Urinary bladder (tissue), 4 donors: ENCODE results near the gene TPSD1. TPM values are rescaled to one million over a fixed set of nuclear protein-coding genes. Genes with fewer than 3 reads are reported as not detected.

ENCODE experiments used
- DNase-seq: peaks from one replicate; pipeline ENCODE4 v3.0.0-alpha.2; 2015; ENCODE audit errors: extremely low spot score
- H3K27ac ChIP-seq: one replicate; pipeline ENCODE4 v1.5.1; 2013; ENCODE audit warnings: low read depth, mild to moderate bottlenecking, moderate library complexity
- H3K36me3 ChIP-seq: one replicate; pipeline ENCODE4 v1.6.1; 2013; ENCODE audit warnings: mild to moderate bottlenecking, moderate library complexity; ENCODE audit not compliant: insufficient read depth
- H3K4me1 ChIP-seq: one replicate; pipeline ENCODE4 v1.6.1; 2013; ENCODE audit warnings: mild to moderate bottlenecking, moderate library complexity; ENCODE audit not compliant: insufficient read depth
- H3K4me3 ChIP-seq: one replicate; pipeline ENCODE4 v1.5.1; 2013; ENCODE audit warnings: low read depth, low read length
- WGBS: extraction: QIAGEN DNeasy Blood & Tissue Kit; methylation state at CpG from one replicate; pipeline ENCODE4 v1.1.7; 2013; 5-methylcytosine and 5-hydroxymethylcytosine counted together
- polyA plus RNA-seq: library from polyadenylated mRNA; stranded (reverse); fragments of 200-250 nt; gene quantifications from one replicate; pipeline ENCODE4 v1.2.3, GENCODE V29; 2013
- total RNA-seq: library from RNA; depleted of rRNA; stranded (reverse); fragments of >200 nt; gene quantifications from one replicate; pipeline ENCODE4 v1.2.3, GENCODE V29; 2014
- donor health status: healthy with polysubstance abuse.
- donor health status: healthy.

The TPSD1 gene
- total and polyA plus RNA-seq, 2 donors, result 1.1 to 2.1 TPM

GRCh38 chr16:1281517-1281916 lies 25.6 kb downstream of the TPSD1 start:
- DNase-seq, result no peak
- WGBS, result 86% methylated on average over 16 of the region's 16 CpGs
- Histone ChIP-seq H3K4me3 (no peak overlapping the region), H3K36me3 (no peaks in the 10 kb centered on the region), H3K4me1 (no peaks in the 10 kb centered on the region), H3K27ac (no peak overlapping the region)

- no peak for DNase-seq
- H3K36me3 ChIP-seq, result no peaks in the 10 kb centered on the region
- 79% methylated on average over 17 of the region's 17 CpGs for WGBS
- no peak overlapping the region for H3K27ac ChIP-seq
- no peaks in the 10 kb centered on the region for H3K4me1 ChIP-seq
- H3K4me3 ChIP-seq, result no peak overlapping the region
These were observed 26.6 kb downstream of the TPSD1 start for GRCh38 chr16:1282324-1282973.

DNA sequence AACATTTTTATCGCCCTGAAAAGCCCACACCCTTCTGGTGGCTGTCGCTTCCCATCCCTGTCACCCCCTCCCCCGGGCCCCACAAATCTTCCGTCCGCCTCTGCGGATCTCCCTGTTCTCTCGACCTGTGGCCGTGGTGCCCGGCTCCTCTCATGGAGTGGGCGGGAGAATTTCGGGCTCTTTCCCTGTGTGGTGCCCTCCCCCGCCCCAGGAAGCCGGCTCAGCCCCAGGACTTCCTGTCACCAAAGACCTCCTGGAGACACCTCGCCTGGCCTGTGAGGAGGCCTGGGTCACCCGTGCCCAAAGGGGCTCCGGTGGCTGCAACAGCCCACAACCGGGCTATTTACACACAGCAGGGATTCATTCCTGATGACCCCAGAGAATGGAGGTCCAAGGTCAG lies 27.4 kb downstream of the TPSD1 start:
- H3K4me1 ChIP-seq, result no peaks in the 10 kb centered on the region
- DNase-seq, result no peak
- H3K36me3 ChIP-seq, result no peaks in the 10 kb centered on the region
- H3K27ac ChIP-seq, result no peak overlapping the region
- no peak overlapping the region for H3K4me3 ChIP-seq
- WGBS, result 38% methylated on average over 17 of the region's 17 CpGs

DNA sequence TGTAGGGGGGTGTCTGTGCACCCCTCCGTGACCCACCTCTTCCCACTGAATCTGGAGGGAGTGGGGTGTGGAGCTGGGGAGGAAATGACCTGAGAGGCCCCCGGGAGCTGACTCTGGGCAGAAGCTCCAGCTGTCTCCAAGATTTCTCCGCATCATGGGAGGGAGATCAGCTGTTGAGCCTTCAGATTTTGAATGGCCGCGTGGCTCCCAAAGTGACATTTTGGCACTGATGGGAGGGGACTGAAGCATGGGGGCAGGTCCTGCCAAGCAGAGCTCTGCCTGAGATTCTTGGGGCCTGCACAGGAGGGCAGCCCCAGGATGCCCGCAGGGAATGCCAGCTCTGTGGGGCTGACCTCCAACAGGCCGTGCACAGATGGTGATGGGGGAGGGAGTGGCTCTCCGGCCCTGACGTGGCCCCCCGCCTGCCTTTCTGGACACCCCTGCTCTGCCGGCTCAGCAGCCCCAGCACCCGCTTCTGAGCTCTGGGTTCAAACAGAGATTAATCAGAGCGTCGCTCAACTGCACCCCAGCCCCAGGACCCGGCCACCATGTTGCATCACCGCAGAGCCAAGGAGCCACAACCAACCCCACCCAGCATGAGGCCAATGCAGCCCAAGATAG lies 28.2 kb downstream of the TPSD1 start:
- Histone ChIP-seq H3K4me3 (no peak overlapping the region), H3K27ac (no peak overlapping the region), H3K36me3 (no peaks in the 10 kb centered on the region), H3K4me1 (no peaks in the 10 kb centered on the region)
- 61% methylated on average over 16 of the region's 16 CpGs for WGBS
- no peak for DNase-seq

GRCh38 chr16:1285669-1286512 lies 30.0 kb downstream of the TPSD1 start:
- Histone ChIP-seq H3K4me3 (no peak overlapping the region), H3K4me1 (no peaks in the 10 kb centered on the region), H3K27ac (no peak overlapping the region), H3K36me3 (no peaks in the 10 kb centered on the region)
- DNase-seq, result no peak
- WGBS, result 69% methylated on average over 38 of the region's 38 CpGs

DNA sequence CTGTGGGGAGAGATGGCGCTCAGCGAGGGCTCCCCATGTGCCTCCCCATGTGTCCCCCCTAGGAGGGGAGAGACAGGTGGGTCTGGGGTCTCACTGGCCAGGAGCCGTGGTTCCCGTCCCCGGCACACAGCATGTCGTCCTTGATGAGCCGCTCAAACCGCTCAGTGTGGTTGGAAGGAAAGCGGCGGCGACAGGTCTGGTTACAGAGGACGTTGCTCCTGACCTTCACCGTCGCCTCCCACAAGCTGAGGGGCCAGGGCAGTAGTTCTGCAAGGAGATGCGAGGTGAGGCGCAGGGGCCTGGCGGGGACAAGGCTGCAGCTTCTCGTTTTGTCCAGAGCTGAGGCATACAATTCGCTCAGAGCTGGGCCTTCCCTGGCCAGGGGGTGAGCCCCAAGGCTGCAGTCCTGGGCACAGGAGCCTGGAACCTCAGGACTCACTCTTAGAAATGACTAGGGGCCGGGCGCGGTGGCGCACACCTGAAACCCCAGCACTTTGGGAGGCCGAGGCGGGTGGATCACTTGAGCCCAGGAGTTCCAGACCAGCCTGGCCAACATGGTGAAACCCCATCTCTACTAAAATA lies 30.7 kb downstream of the TPSD1 start:
- WGBS, result 84% methylated on average over 25 of the region's 25 CpGs
- Histone ChIP-seq H3K4me3 (no peak overlapping the region), H3K4me1 (no peaks in the 10 kb centered on the region), H3K36me3 (no peaks in the 10 kb centered on the region), H3K27ac (no peak overlapping the region)
- DNase-seq, result no peak

DNA sequence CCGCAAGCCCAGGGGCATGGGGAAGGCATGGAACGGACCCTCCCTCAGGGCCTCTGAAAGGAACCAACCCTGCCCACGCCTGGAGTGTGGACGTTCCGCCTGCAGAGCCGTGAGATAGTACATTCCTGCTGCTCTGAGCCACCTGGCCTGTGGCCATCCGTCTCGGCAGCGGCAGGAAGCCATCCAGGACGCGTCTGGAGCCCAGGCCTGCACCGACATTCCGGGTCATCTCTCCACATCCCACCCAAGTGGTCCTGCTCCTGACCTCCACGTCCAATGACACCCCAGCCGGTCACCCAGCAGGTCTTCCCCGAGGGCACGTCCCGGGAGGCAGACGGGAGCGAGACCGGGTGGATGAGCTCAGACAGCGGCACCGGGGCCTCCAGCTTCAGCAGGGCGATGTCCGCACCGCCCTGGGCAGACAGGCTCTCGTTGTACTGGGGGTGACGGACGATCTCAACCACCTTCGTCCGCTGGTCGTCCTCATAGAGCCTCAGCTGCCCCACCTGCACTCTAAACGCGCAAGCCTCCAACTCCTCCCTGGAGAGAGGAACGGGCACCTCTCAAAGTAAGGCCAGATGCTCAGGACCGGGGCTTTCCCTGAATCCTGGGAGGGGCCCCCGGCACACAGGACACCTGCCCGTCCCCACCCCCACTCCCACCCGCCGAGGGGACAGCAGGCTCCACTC lies 32.3 kb downstream of the TPSD1 start:
- WGBS, result 44% methylated on average over 40 of the region's 40 CpGs
- Histone ChIP-seq H3K36me3 (no peaks in the 10 kb centered on the region), H3K4me1 (no peaks in the 10 kb centered on the region), H3K4me3 (no peak overlapping the region), H3K27ac (no peak overlapping the region)
- DNase-seq, result no peak

DNA sequence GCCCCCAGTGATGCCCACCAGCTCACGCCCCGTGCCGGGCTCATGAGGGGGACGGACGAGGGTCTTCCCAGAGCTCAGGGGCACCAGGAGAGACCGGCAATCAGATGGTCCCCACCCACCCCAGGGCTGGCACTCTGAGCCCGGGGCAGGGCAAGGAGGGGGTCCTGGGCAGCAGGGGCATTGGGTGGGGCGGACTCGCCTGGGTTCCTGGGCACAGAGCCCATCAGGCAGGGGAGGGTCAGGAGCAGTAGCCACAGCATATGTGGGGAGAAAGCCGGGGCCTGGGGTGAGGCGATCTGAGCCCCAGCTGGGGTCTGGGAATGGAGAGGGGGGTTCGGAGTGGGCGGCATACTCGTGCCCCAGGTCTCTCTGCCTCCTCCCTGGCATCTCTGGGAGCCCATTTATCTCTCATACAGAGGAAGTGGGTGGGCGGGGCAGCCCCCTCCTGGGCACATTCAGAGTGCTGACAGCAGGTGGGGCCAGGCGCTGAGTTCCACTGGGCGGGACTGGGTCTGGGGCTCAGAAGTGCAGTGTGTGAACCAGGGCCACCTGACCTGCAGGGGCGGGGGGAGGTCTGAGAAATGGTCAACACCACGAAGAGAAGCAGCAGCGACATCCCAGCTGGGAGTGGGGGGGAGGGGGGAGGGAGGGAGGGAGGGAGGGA lies 33.1 kb downstream of the TPSD1 start:
- Histone ChIP-seq H3K4me1 (no peaks in the 10 kb centered on the region), H3K4me3 (no peak overlapping the region), H3K27ac (no peak overlapping the region), H3K36me3 (no peaks in the 10 kb centered on the region)
- DNase-seq, result no peak
- 32% methylated on average over 20 of the region's 20 CpGs for WGBS

DNA sequence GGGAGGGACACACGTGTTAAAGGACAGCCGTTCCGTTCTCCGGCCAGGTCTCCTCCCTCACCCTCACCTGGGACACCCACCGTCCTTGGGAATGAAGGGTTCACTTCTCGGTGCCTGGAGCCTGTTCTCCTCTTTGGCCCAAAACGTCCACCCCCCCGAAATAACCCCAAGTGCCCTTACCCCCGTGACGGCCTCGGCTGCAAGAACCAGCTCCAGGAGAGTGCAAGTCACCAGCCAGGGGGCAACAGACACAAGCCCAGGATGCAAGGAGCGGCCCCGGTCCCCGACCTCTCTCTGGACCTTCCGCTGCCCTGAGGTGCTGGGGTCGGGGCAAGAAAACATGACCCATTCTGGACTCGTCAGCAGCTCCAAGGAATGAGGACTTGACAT lies 33.6 kb downstream of the TPSD1 start:
- 7% methylated on average over 17 of the region's 17 CpGs for WGBS
- H3K36me3 ChIP-seq, result no peaks in the 10 kb centered on the region
- DNase-seq, result no peak
- H3K4me3 ChIP-seq, result no peak overlapping the region
- no peaks in the 10 kb centered on the region for H3K4me1 ChIP-seq
- H3K27ac ChIP-seq, result no peak overlapping the region

GRCh38 chr16:1290063-1290501 lies 34.2 kb downstream of the TPSD1 start:
- no peak overlapping the region for H3K27ac ChIP-seq
- DNase-seq, result no peak
- H3K36me3 ChIP-seq, result no peaks in the 10 kb centered on the region
- whole genome bisulfite sequencing, result 8% methylated on average over 22 of the region's 22 CpGs
- no peaks in the 10 kb centered on the region for H3K4me1 ChIP-seq
- H3K4me3 ChIP-seq, result no peak overlapping the region

- 57% methylated on average over 29 of the region's 29 CpGs for WGBS
- Histone ChIP-seq H3K27ac (no peak overlapping the region), H3K4me3 (no peak overlapping the region), H3K4me1 (no peaks in the 10 kb centered on the region), H3K36me3 (no peaks in the 10 kb centered on the region)
- DNase-seq, result no peak
These were observed 35.1 kb downstream of the TPSD1 start for GRCh38 chr16:1290860-1291575.

GRCh38 chr16:1291576-1291974 lies 35.7 kb downstream of the TPSD1 start:
- DNase-seq, result no peak
- WGBS, result 46% methylated on average over 17 of the region's 17 CpGs
- no peak overlapping the region for H3K4me3 ChIP-seq
- no peaks in the 10 kb centered on the region for H3K4me1 ChIP-seq
- H3K27ac ChIP-seq, result no peak overlapping the region
- H3K36me3 ChIP-seq, result no peaks in the 10 kb centered on the region
